WTC11 (cell line): ENCODE data around the gene STXBP6. TPM values are rescaled to one million over a fixed set of nuclear protein-coding genes. Genes with fewer than 3 reads are reported as not detected.
A peak's percentile ranks its signal among the peaks of the same experiment; 100 is the strongest.

Source experiments
- ATAC-seq: fragments of 200-7000 bp; cut with Tn5 transposase; 2 replicates; pipeline ENCODE4 v1.10.0; 2021; ENCODE audit warnings: mild to moderate bottlenecking, moderate library complexity
- CTCF ChIA-PET: fragments of 300-600 bp; sonication (Branson Sonifier 250); formaldehyde crosslinking; loops from one replicate; lab custom pipeline; 2021; ENCODE audit warnings: antibody characterized with exemption; lab: Charles Lee
- POLR2A ChIA-PET: fragments of 350-600 bp; sonication (Branson Sonifier 250); formaldehyde crosslinking; loops from one replicate; lab custom pipeline; 2021; ENCODE audit warnings: antibody characterized with exemption; lab: Charles Lee
- DNase-seq: peaks from one replicate; pipeline ENCODE4 v3.0.0; 2021; ENCODE audit warnings: low spot score
- H3K27ac Mint-ChIP-seq: 2 replicates; pipeline ENCODE4 v1.8.0; 2021; ENCODE audit warnings: mixed read lengths
- H3K27me3 Mint-ChIP-seq: 2 replicates; pipeline ENCODE4 v1.8.0; 2021; ENCODE audit warnings: low read depth, mild to moderate bottlenecking, moderate library complexity, mixed read lengths
- H3K36me3 Mint-ChIP-seq: 2 replicates; pipeline ENCODE4 v1.8.0; 2021; ENCODE audit warnings: mixed read lengths
- H3K4me1 Mint-ChIP-seq: 2 replicates; pipeline ENCODE4 v1.8.0; 2022; ENCODE audit warnings: mixed read lengths
- H3K4me3 Mint-ChIP-seq: 2 replicates; pipeline ENCODE4 v1.8.0; 2021; ENCODE audit warnings: mild to moderate bottlenecking, moderate library complexity, mixed read lengths
- H3K9me3 Mint-ChIP-seq: 2 replicates; pipeline ENCODE4 v1.8.0; 2021; ENCODE audit warnings: mixed read lengths
- CREB1 ChIP-seq: sonication (generic); formaldehyde crosslinking; IDR thresholded peaks from 2 replicates; pipeline ENCODE4 v1.8.0; 2023; ENCODE audit warnings: mild to moderate bottlenecking, missing genetic modification reagents
- FOXJ3 ChIP-seq: sonication (generic); formaldehyde crosslinking; IDR thresholded peaks from 2 replicates; pipeline ENCODE4 v1.9.0; 2021; ENCODE audit warnings: missing genetic modification reagents, mild to moderate bottlenecking, borderline replicate concordance
- GABPB1 ChIP-seq: sonication (generic); formaldehyde crosslinking; IDR thresholded peaks from 2 replicates; pipeline ENCODE4 v1.8.1; 2023; ENCODE audit warnings: mild to moderate bottlenecking, missing genetic modification reagents
- HMGA2 ChIP-seq: fragments of 250-450 bp; sonication (Bioruptor Pico); IDR thresholded peaks from 2 replicates; pipeline ENCODE4 v1.4.0; 2021; ENCODE audit warnings: mild to moderate bottlenecking, moderate library complexity
- JAZF1 ChIP-seq: fragments of 250-450 bp; sonication (Bioruptor Pico); IDR thresholded peaks from 2 replicates; pipeline ENCODE4 v1.9.0; 2021; ENCODE audit warnings: moderate library complexity, mild to moderate bottlenecking, inconsistent platforms
- NFYB ChIP-seq: sonication (generic); formaldehyde crosslinking; conservative IDR thresholded peaks from 2 replicates; pipeline ENCODE4 v1.8.0; 2022; ENCODE audit warnings: low read depth, missing genetic modification reagents
- SOX15 ChIP-seq: fragments of 250-450 bp; sonication (Bioruptor Pico); IDR thresholded peaks from 2 replicates; pipeline ENCODE4 v1.9.0; 2021; ENCODE audit warnings: mild to moderate bottlenecking
- SP1 ChIP-seq: sonication (generic); formaldehyde crosslinking; conservative IDR thresholded peaks from 2 replicates; pipeline ENCODE4 v1.8.1; 2022; ENCODE audit warnings: missing genetic modification reagents
- ZNF263 ChIP-seq: sonication (generic); formaldehyde crosslinking; IDR thresholded peaks from 2 replicates; pipeline ENCODE4 v1.8.1; 2022; ENCODE audit warnings: low read depth, mild to moderate bottlenecking, moderate library complexity, missing genetic modification reagents
- ZNF396 ChIP-seq: fragments of 250-450 bp; sonication (Bioruptor Pico); IDR thresholded peaks from 2 replicates; pipeline ENCODE4 v1.8.0; 2021; ENCODE audit warnings: mild to moderate bottlenecking, moderate library complexity, borderline replicate concordance
- total RNA-seq: library from RNA; stranded (reverse); gene quantifications from 3 replicates; pipeline ENCODE4 v1.2.3, GENCODE V29; 2021
- TF ChIP-seq, protein P1 (sequence below): sonication (generic); formaldehyde crosslinking; IDR thresholded peaks from 2 replicates; pipeline ENCODE4 v1.8.1; 2023; ENCODE audit warnings: mild to moderate bottlenecking, missing genetic modification reagents
- TF ChIP-seq, protein P2 (sequence below): sonication (generic); formaldehyde crosslinking; IDR thresholded peaks from 2 replicates; pipeline ENCODE4 v1.8.1; 2022; ENCODE audit warnings: missing genetic modification reagents, borderline replicate concordance
- TF ChIP-seq, protein P3 (sequence below): sonication (generic); formaldehyde crosslinking; conservative IDR thresholded peaks from 2 replicates; pipeline ENCODE4 v1.8.1; 2022; ENCODE audit warnings: mild to moderate bottlenecking, missing genetic modification reagents
- TF ChIP-seq, protein P4 (sequence below): sonication (generic); formaldehyde crosslinking; IDR thresholded peaks from 2 replicates; pipeline ENCODE4 v1.8.1; 2023; ENCODE audit warnings: mild to moderate bottlenecking, missing genetic modification reagents
- TF ChIP-seq, protein P5 (sequence below): sonication (generic); formaldehyde crosslinking; IDR thresholded peaks from 2 replicates; pipeline ENCODE4 v1.8.0; 2023; ENCODE audit warnings: missing genetic modification reagents, mild to moderate bottlenecking, borderline replicate concordance
- TF ChIP-seq, protein P6 (sequence below): sonication (generic); formaldehyde crosslinking; IDR thresholded peaks from 2 replicates; pipeline ENCODE4 v1.8.0; 2023; ENCODE audit warnings: missing genetic modification reagents

Gene STXBP6
- total RNA-seq, 1 experiment from 2014 or later, result 4.2 TPM

DNA sequence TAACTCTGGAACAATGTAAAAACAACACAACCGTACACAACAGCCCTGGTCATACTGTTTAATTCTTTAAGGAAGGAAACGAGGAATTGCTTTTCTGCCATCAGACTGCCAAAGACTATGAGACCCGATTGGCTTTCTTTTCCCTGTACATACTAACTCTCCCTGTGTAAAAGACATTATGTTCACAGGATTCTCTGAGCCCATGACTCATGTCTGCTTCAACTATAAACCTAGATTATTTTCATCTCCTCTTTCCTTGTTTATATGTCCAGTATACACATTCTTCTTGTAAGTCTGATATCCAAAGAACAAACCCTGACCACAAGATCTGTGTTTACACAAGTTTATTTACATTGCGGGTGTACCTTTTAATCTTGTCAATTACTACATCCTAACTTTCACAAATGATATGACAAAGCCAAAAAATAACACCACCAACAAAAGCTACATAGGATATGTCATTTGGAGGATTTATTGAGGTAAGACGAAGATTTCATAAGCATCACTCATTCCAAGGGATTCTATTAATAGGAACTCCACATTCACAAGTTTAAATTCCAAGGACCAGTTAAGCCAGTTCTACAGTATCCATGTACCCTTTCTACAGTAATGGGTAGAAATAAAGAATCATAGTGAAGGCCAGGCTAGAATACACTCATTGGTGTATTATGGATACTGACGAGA is 67.3 kb downstream of the STXBP6 start (continued):
- TF ChIP-seq, protein P1, sequence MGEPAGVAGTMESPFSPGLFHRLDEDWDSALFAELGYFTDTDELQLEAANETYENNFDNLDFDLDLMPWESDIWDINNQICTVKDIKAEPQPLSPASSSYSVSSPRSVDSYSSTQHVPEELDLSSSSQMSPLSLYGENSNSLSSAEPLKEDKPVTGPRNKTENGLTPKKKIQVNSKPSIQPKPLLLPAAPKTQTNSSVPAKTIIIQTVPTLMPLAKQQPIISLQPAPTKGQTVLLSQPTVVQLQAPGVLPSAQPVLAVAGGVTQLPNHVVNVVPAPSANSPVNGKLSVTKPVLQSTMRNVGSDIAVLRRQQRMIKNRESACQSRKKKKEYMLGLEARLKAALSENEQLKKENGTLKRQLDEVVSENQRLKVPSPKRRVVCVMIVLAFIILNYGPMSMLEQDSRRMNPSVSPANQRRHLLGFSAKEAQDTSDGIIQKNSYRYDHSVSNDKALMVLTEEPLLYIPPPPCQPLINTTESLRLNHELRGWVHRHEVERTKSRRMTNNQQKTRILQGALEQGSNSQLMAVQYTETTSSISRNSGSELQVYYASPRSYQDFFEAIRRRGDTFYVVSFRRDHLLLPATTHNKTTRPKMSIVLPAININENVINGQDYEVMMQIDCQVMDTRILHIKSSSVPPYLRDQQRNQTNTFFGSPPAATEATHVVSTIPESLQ (CRISPR knock-in tag), result no peak
- TF ChIP-seq, protein P2, sequence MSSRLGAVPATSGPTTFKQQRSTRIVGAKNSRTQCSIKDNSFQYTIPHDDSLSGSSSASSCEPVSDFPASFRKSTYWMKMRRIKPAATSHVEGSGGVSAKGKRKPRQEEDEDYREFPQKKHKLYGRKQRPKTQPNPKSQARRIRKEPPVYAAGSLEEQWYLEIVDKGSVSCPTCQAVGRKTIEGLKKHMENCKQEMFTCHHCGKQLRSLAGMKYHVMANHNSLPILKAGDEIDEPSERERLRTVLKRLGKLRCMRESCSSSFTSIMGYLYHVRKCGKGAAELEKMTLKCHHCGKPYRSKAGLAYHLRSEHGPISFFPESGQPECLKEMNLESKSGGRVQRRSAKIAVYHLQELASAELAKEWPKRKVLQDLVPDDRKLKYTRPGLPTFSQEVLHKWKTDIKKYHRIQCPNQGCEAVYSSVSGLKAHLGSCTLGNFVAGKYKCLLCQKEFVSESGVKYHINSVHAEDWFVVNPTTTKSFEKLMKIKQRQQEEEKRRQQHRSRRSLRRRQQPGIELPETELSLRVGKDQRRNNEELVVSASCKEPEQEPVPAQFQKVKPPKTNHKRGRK (CRISPR knock-in tag), result no peak

DNA sequence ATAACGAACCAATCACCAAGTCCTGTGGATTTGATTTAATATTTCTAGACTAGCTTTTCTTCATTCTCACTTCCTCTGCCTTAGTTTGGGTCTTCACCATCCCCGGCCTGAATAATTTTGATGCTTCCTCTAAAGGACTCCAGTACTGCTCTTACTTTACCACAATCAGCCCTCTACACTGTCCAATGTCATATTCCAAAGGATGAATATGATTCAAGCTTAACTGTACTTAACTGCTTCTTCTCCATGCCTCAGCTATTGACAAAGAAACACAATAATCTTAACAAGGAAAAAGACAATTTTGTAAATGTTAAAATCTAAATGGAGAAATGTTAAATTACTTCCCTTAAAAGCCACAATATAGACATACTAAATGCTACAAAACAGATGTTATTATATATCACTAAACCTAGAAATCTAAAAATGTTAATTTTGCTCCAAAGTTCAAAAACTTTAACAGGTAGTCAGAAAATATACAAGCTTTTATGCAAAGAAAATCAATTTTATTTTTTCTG is 70.2 kb downstream of the STXBP6 start:
- TF ChIP-seq, protein P3, sequence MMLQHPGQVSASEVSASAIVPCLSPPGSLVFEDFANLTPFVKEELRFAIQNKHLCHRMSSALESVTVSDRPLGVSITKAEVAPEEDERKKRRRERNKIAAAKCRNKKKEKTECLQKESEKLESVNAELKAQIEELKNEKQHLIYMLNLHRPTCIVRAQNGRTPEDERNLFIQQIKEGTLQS (CRISPR knock-in tag), result no peak
- Mint-ChIP-seq H3K4me3 (no peak overlapping the region), H3K9me3 (no peaks in the 10 kb centered on the region), H3K27me3 (no peaks in the 10 kb centered on the region), H3K36me3 (no peaks in the 10 kb centered on the region), H3K4me1 (no peaks in the 10 kb centered on the region), H3K27ac (no peak overlapping the region)
- ChIA-PET CTCF (no interaction called here), POLR2A (no interaction called here)
- ATAC-seq, result no peak
- no peak for DNase-seq

DNA sequence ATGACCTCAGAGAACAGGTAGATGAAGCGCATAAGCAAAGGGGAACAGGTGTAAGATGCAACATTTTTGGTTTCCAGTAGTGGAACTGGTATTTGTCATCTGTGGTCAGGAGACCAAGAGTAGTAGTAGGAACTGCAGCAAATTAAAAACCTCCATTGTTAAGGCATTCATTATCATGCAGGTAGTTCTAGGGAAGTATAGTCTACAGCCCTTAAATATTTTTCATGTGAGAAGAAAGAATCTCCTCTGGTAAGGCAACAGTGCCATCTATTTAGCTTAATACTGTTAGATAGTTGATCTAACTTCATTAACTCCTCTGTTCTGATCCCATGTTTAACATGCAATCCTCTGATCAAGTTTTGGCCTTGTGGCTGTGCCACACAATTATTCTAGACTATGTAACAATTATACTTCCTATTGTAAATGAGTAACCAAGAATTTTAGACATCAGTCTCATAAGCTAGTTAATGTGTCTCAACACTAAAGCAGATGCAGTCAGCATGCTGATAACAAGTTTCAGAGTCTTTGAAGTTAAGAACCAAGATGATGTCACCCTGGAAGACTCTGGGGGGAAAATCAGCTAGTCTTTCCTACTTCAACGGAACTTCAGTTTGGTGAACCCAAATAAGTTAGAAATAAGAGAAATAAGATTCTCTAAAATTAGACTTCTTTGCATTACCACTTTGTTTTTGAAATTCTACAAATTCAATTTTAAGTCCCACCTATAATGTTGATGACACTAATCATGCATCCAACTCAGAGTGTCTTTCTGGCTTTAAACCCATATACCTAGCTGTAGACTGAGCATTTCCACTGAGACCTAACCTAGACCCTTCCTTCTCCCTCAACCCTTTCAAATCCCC is 70.9 kb downstream of the STXBP6 start:
- TF ChIP-seq SOX15 (CRISPR knock-in tag) (no peak), JAZF1 (no peak), GABPB1 (peak; percentile 47; the same call in 1 of the 2 replicates), ZNF263 (CRISPR knock-in tag) (no peak)
- TF ChIP-seq, protein P4, sequence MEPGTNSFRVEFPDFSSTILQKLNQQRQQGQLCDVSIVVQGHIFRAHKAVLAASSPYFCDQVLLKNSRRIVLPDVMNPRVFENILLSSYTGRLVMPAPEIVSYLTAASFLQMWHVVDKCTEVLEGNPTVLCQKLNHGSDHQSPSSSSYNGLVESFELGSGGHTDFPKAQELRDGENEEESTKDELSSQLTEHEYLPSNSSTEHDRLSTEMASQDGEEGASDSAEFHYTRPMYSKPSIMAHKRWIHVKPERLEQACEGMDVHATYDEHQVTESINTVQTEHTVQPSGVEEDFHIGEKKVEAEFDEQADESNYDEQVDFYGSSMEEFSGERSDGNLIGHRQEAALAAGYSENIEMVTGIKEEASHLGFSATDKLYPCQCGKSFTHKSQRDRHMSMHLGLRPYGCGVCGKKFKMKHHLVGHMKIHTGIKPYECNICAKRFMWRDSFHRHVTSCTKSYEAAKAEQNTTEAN (CRISPR knock-in tag), result no peak
- H3K27ac Mint-ChIP-seq, result no peak overlapping the region
- H3K4me1 Mint-ChIP-seq, result no peaks in the 10 kb centered on the region

DNA sequence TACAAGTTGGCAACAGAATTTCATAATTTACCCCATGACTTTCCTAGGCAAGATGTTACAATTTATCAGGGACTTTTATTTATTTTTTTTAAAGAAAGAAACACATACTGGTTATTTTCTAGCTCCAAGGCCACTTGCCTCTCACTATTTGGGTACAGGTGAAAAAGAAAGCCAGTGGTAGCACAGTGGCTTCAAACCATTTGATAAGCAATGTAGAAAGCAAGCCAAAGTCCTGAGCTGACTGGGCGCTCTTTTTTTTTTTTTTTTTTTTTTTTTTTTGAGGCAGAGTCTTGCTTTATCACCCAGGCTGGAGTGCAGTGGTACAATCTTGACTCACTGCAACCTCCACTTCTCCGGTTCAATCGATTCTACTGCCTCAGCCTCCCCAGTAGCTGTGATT is 73.3 kb downstream of the STXBP6 start:
- Mint-ChIP-seq H3K4me3 (no peak overlapping the region), H3K36me3 (no peaks in the 10 kb centered on the region), H3K4me1 (no peaks in the 10 kb centered on the region), H3K27ac (no peak overlapping the region), H3K9me3 (no peaks in the 10 kb centered on the region), H3K27me3 (no peaks in the 10 kb centered on the region)
- DNase-seq (no peak), ATAC-seq (no peak)
- CTCF ChIA-PET, result interaction anchor here (1.4 kb wide), 1 partner anchor 170 kb away, joined by 3 read pairs; no protein-coding TSS in a partner anchor
- POLR2A ChIA-PET, result no interaction called here
- TF ChIP-seq CREB1 (CRISPR knock-in tag) (no peak), NFYB (CRISPR knock-in tag) (no peak), ZNF396 (no peak), FOXJ3 (CRISPR knock-in tag) (no peak), HMGA2 (no peak), SP1 (CRISPR knock-in tag) (no peak)
- TF ChIP-seq, protein P4 (CRISPR knock-in tag), result no peak
- TF ChIP-seq, protein P5, sequence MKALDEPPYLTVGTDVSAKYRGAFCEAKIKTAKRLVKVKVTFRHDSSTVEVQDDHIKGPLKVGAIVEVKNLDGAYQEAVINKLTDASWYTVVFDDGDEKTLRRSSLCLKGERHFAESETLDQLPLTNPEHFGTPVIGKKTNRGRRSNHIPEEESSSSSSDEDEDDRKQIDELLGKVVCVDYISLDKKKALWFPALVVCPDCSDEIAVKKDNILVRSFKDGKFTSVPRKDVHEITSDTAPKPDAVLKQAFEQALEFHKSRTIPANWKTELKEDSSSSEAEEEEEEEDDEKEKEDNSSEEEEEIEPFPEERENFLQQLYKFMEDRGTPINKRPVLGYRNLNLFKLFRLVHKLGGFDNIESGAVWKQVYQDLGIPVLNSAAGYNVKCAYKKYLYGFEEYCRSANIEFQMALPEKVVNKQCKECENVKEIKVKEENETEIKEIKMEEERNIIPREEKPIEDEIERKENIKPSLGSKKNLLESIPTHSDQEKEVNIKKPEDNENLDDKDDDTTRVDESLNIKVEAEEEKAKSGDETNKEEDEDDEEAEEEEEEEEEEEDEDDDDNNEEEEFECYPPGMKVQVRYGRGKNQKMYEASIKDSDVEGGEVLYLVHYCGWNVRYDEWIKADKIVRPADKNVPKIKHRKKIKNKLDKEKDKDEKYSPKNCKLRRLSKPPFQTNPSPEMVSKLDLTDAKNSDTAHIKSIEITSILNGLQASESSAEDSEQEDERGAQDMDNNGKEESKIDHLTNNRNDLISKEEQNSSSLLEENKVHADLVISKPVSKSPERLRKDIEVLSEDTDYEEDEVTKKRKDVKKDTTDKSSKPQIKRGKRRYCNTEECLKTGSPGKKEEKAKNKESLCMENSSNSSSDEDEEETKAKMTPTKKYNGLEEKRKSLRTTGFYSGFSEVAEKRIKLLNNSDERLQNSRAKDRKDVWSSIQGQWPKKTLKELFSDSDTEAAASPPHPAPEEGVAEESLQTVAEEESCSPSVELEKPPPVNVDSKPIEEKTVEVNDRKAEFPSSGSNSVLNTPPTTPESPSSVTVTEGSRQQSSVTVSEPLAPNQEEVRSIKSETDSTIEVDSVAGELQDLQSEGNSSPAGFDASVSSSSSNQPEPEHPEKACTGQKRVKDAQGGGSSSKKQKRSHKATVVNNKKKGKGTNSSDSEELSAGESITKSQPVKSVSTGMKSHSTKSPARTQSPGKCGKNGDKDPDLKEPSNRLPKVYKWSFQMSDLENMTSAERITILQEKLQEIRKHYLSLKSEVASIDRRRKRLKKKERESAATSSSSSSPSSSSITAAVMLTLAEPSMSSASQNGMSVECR (CRISPR knock-in tag), result no peak
- TF ChIP-seq, protein P6, sequence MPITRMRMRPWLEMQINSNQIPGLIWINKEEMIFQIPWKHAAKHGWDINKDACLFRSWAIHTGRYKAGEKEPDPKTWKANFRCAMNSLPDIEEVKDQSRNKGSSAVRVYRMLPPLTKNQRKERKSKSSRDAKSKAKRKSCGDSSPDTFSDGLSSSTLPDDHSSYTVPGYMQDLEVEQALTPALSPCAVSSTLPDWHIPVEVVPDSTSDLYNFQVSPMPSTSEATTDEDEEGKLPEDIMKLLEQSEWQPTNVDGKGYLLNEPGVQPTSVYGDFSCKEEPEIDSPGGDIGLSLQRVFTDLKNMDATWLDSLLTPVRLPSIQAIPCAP (CRISPR knock-in tag), result no peak

More for the DNA sequence above, 70.9 kb downstream of the STXBP6 start:
- H3K4me3 Mint-ChIP-seq, result no peak overlapping the region
- no peaks in the 10 kb centered on the region for H3K27me3 Mint-ChIP-seq
- DNase-seq (no peak), ATAC-seq (no peak)
- no peaks in the 10 kb centered on the region for H3K9me3 Mint-ChIP-seq
- ChIA-PET POLR2A (no interaction called here), CTCF (no interaction called here)
- no peaks in the 10 kb centered on the region for H3K36me3 Mint-ChIP-seq
